OCI-LY3 (cell line): ENCODE data around the gene MED29.

ENCODE experiments used
- H2AFZ ChIP-seq: fragments of 200-600, 300-600 bp; shearing (Covaris generic); 2 replicates; pipeline ENCODE4 v1.6.0; 2014; ENCODE audit warnings: antibody characterized with exemption, low read depth, low read length
- H3K27ac ChIP-seq: fragments of 200-600, 300-600 bp; sonication (generic); 2 replicates; pipeline ENCODE4 v1.5.1; 2014; ENCODE audit warnings: mild to moderate bottlenecking, low read length, moderate library complexity, mixed read lengths
- H3K27me3 ChIP-seq: fragments of 200-600, 300-600 bp; sonication (generic); 2 replicates; pipeline ENCODE4 v1.6.1; 2014; ENCODE audit warnings: low read depth, low read length, mixed read lengths
- H3K36me3 ChIP-seq: fragments of 200-600, 300-600 bp; sonication (generic); replicated peaks from 2 replicates; pipeline ENCODE3; 2014; ENCODE audit warnings: low read depth, low read length, mixed read lengths
- H3K4me1 ChIP-seq: fragments of 300-600, 200-600 bp; sonication (generic); 2 replicates; pipeline ENCODE4 v1.6.1; 2014; ENCODE audit warnings: low read length, mixed read lengths
- H3K4me2 ChIP-seq: fragments of 200-600, 300-600 bp; sonication (generic); 2 replicates; pipeline ENCODE4 v1.6.1; 2014; ENCODE audit warnings: low read length, mixed read lengths
- H3K4me3 ChIP-seq: fragments of 300-600, 200-600 bp; sonication (generic); 2 replicates; pipeline ENCODE4 v1.5.1; 2014; ENCODE audit warnings: antibody characterized with exemption, mild to moderate bottlenecking, low read length, moderate library complexity
- H3K79me2 ChIP-seq: fragments of 300-600, 200-600 bp; shearing (Covaris generic); 2 replicates; pipeline ENCODE4 v1.6.1; 2014; ENCODE audit warnings: mild to moderate bottlenecking, low read length, mixed read lengths
- H3K9ac ChIP-seq: fragments of 300-600, 200-600 bp; shearing (Covaris generic); 2 replicates; pipeline ENCODE4 v1.6.0; 2014; ENCODE audit warnings: mild to moderate bottlenecking, low read length, moderate library complexity
- H3K9me3 ChIP-seq: fragments of 200-600, 300-600 bp; shearing (Covaris generic); 2 replicates; pipeline ENCODE4 v1.6.1; 2014; ENCODE audit warnings: low read length, mixed read lengths; ENCODE audit not compliant: insufficient read depth
- H4K20me1 ChIP-seq: fragments of 200-600, 300-600 bp; sonication (generic); 2 replicates; pipeline ENCODE4 v1.6.1; 2016; ENCODE audit warnings: low read length, mixed read lengths; ENCODE audit not compliant: insufficient read depth
- EZH2phosphoT487 ChIP-seq: fragments of 200-600 bp; shearing (Covaris generic); IDR thresholded peaks from 2 replicates; pipeline ENCODE4 v1.6.1; 2018; ENCODE audit warnings: antibody characterized with exemption, mixed run types, low read depth
- TF ChIP-seq, protein P1 (sequence below): fragments of 200-600, 300-600 bp; sonication (generic); IDR thresholded peaks from 2 replicates; pipeline ENCODE4 v1.5.1; 2014; ENCODE audit warnings: antibody characterized with exemption, low read length, low read depth

The MED29 gene

DNA sequence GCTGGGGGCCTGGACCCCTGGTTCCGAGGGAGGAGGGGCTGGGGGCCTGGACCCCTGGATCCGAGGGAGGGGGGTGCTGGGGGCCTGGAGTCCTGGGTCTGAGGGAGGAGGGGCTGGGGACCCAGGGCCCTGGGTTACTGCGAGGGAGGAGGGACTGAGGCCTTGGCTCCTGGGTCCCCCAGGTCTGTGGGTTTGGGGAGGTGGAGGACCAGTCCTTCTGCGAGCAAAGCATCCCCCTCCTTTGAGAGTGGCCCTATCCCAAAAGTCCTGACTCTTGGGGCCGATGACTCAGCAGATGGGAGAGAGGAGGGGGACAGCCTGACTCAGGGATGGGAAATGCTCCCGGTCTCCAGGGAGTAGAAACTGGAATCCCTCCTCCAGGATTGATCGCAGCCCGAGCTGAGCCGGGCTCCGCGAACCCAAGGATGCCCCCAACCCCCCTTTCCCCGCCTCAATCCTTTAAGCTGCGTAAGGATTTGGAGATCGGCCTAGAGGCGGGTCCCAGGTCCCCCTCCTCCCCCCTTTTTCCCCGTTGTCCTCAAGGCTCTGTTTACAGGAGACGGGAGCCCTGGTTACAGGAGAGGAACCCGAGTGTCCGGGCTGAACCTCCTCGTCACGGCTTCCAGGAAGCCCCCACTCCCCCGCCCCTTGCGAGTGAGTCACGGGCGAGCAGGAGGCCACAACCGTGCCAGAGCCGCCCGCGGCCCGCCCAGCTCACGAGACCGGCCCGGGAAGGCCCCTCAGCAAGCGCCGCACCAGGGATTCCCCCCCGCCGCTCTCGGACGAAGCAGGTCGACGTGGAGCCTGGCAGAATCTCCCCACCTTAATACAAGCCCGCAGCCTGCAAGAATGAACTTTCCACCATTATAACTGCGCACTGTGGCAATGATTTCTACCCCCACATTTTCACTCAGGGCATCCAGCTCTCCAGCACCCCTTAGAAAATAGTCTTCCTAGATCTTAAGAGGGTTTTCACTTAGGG lies 12.4 kb downstream of the MED29 start:
- peak overlapping the region; percentile 72 for H3K4me3 ChIP-seq
- no peaks in the 10 kb centered on the region for H3K27me3 ChIP-seq
- no peak overlapping the region for H2AFZ ChIP-seq
- peaks cover 20% of the 10 kb centered on the region for H3K79me2 ChIP-seq
- H4K20me1 ChIP-seq = peaks cover 15% of the 10 kb centered on the region
- peak overlapping the region; percentile 96 for H3K4me2 ChIP-seq
- peak overlapping the region; percentile 91 for H3K9ac ChIP-seq
- no peaks in the 10 kb centered on the region; the same call in 1 of the 2 replicates for H3K9me3 ChIP-seq
- TF ChIP-seq, protein P1, sequence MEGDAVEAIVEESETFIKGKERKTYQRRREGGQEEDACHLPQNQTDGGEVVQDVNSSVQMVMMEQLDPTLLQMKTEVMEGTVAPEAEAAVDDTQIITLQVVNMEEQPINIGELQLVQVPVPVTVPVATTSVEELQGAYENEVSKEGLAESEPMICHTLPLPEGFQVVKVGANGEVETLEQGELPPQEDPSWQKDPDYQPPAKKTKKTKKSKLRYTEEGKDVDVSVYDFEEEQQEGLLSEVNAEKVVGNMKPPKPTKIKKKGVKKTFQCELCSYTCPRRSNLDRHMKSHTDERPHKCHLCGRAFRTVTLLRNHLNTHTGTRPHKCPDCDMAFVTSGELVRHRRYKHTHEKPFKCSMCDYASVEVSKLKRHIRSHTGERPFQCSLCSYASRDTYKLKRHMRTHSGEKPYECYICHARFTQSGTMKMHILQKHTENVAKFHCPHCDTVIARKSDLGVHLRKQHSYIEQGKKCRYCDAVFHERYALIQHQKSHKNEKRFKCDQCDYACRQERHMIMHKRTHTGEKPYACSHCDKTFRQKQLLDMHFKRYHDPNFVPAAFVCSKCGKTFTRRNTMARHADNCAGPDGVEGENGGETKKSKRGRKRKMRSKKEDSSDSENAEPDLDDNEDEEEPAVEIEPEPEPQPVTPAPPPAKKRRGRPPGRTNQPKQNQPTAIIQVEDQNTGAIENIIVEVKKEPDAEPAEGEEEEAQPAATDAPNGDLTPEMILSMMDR = no peak
- TF ChIP-seq EZH2phosphoT487 = no peak
- peak overlapping the region; percentile 87 for H3K27ac ChIP-seq
- peaks cover 69% of the 10 kb centered on the region for H3K4me1 ChIP-seq
- H3K36me3 ChIP-seq = peaks cover 29% of the 10 kb centered on the region

DNA sequence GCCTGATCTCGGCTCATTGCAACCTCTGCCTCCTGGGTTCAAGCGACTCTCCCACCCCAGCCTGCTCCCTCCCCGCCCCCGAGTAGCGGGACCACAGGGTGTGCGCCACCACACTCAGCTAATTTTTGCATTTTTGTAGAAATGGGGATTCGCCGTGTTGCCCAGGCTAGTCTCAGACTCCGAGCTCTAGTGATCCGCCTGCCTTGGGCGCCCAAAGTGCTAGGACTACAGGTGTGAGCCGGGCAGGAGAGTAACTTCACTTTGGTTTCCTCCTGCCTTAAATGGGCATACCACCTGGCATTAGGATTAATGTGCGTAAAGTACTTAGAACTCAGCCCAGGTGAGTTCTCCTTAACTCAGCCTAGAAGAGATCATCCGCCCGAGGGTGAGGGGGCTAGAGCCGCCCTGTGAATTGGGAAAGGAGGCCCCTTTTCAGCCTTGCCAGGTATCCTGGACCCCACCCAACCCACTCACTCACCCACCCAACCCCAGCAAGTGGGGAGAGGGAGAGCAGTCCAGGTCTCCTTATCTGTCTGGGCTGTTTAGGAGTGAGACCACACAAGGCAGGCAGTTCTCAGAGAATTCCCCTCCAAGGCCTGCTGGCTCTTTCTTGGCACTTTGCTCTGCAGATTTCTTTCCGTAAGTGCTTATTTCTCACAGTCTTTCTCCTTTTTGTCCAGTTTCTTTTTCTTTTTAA lies 14.2 kb downstream of the MED29 start:
- peak overlapping the region; percentile 97 for H3K9ac ChIP-seq
- H3K4me3 ChIP-seq = peak overlapping the region; percentile 88
- no peaks in the 10 kb centered on the region for H3K27me3 ChIP-seq

DNA sequence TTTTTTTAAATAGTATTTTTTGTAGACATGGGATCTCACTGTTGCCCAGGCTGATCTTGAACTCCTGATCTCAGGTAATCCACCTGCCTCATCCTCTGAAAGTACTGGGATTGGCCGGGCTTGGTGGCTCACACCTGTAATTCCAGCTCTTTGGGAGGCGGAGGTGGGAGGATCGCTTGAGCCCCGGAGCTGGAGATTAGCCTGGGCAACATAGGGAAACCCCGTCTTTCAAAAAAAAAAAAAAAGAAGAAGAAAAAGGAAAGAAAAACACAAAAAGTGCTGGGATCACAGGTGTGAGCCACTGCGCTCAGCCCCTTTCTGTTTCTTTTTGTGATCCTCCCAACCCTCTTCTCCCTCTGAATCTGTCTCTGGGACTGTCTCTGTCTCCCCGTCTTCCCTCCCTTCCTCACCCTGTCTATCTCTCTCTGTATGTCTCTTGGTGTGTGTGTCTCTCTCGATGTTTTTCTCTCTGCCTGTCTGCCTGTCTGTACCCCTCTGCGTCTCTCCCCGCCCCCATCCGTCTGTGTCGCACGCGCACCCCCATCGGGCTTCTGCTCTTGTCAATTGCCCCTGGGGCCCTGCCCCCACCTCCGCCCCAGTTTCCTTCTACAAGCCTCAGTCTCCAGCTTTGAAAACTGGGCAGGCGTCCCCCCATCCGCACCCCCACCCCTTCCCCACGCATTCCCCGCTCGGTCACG lies 14.9 kb downstream of the MED29 start:
- no peaks in the 10 kb centered on the region for H3K27me3 ChIP-seq
- no peak for TF ChIP-seq EZH2phosphoT487
- TF ChIP-seq, protein P1 = no peak
- H3K9ac ChIP-seq = peak overlapping the region; percentile 97
- no peak overlapping the region for H2AFZ ChIP-seq
- peak overlapping the region; percentile 96 for H3K4me2 ChIP-seq
- H3K36me3 ChIP-seq = peaks cover 22% of the 10 kb centered on the region
- H3K9me3 ChIP-seq = no peaks in the 10 kb centered on the region
- H3K4me3 ChIP-seq = peak overlapping the region; percentile 88
- H3K27ac ChIP-seq = peak overlapping the region; percentile 93
- H3K79me2 ChIP-seq = peaks cover 37% of the 10 kb centered on the region
- H3K4me1 ChIP-seq = peaks cover 61% of the 10 kb centered on the region
- H4K20me1 ChIP-seq = peaks cover 18% of the 10 kb centered on the region

More for the DNA sequence above, 14.2 kb downstream of the MED29 start:
- H3K36me3 ChIP-seq = peaks cover 22% of the 10 kb centered on the region
- H2AFZ ChIP-seq = no peak overlapping the region
- H3K27ac ChIP-seq = peak overlapping the region; percentile 93
- TF ChIP-seq, protein P1 = no peak
- no peak for TF ChIP-seq EZH2phosphoT487
- H3K79me2 ChIP-seq = peaks cover 31% of the 10 kb centered on the region
- H3K4me1 ChIP-seq = peaks cover 59% of the 10 kb centered on the region
- peaks cover 18% of the 10 kb centered on the region for H4K20me1 ChIP-seq
- H3K4me2 ChIP-seq = peak overlapping the region; percentile 96
- no peaks in the 10 kb centered on the region for H3K9me3 ChIP-seq
